ENCODE data around the gene TNS3.

DNA sequence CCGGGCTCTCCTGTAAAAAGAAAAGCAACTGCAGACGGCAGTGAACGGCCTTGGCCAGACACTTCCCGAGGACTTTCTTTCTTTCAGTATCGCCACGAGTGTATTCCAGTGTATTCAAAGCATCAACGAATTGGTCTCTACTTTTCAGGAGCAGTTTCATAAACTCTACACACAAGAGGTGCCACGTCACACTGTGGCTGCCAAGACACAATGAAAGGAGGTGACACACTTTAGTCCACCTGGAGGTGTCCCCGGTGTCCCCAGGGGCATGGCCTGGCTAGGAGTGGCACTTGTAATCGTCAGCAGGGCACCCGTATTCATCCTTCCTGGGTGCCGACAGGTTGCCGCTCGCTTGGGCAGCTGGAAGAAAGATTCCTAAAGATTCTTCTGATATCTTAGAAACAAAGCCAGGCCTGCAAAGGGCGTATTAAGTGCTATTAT is 5.0 kb downstream of the TNS3 start:
- TF ChIP-seq POLR2AphosphoS5 (IDR thresholded peaks at IDR 0.05; ENCODE audit: low read depth, low read length), result no peak
- TF ChIP-seq, protein P1, sequence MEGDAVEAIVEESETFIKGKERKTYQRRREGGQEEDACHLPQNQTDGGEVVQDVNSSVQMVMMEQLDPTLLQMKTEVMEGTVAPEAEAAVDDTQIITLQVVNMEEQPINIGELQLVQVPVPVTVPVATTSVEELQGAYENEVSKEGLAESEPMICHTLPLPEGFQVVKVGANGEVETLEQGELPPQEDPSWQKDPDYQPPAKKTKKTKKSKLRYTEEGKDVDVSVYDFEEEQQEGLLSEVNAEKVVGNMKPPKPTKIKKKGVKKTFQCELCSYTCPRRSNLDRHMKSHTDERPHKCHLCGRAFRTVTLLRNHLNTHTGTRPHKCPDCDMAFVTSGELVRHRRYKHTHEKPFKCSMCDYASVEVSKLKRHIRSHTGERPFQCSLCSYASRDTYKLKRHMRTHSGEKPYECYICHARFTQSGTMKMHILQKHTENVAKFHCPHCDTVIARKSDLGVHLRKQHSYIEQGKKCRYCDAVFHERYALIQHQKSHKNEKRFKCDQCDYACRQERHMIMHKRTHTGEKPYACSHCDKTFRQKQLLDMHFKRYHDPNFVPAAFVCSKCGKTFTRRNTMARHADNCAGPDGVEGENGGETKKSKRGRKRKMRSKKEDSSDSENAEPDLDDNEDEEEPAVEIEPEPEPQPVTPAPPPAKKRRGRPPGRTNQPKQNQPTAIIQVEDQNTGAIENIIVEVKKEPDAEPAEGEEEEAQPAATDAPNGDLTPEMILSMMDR (IDR thresholded peaks at IDR 0.05), result no peak
